ENCODE results near the gene HNRNPU. TPM values are rescaled to one million over a fixed set of nuclear protein-coding genes. Genes with fewer than 3 reads are reported as not detected.

Gene HNRNPU
- total and polyA plus RNA-seq, 8 donors: 59.1 to 157 (median 112) TPM

- H3K4me1 ChIP-seq: no peaks in the 10 kb centered on the region
- FAIRE-seq (no peak), DNase-seq (no peak), ATAC-seq (peak in 1 of 4 donors; percentile 40)
- no peaks in the 10 kb centered on the region for H3K9me3 ChIP-seq
- intact Hi-C loops (cut with DNase I): no loop called here
- WGBS, 2 donors: 62 to 67% methylated on average over 12 of the region's 12 CpGs
- no peaks in the 10 kb centered on the region for H3K36me3 ChIP-seq
- H3K27ac ChIP-seq: no peak overlapping the region
- no peak overlapping the region for H3K4me3 ChIP-seq
- H3K27me3 ChIP-seq: no peaks in the 10 kb centered on the region
- no peak for TF ChIP-seq CTCF (IDR thresholded peaks at IDR 0.05)
Observed at GRCh38 chr1:244817415-244817894, 46.9 kb downstream of the HNRNPU start.

GRCh38 chr1:244815600-244816099 lies 48.7 kb downstream of the HNRNPU start:
- TF ChIP-seq CTCF (IDR thresholded peaks at IDR 0.05): no peak
- FAIRE-seq (no peak), ATAC-seq (peak in 2 of 4 donors; percentile 35 to 36), DNase-seq (no peak)
- H3K36me3 ChIP-seq: no peaks in the 10 kb centered on the region
- 61 to 67% methylated on average over 15 of the region's 15 CpGs for whole genome bisulfite sequencing, 2 donors
- no peaks in the 10 kb centered on the region for H3K9me3 ChIP-seq
- no peaks in the 10 kb centered on the region for H3K4me1 ChIP-seq
- H3K27ac ChIP-seq: no peak overlapping the region
- intact Hi-C loops (cut with DNase I): no loop called here
- H3K4me3 ChIP-seq: no peak overlapping the region
- no peaks in the 10 kb centered on the region for H3K27me3 ChIP-seq

- ATAC-seq: no peak
- no peaks in the 10 kb centered on the region for H3K27me3 ChIP-seq
- DNase-seq: no peak
- no peaks in the 10 kb centered on the region for H3K9me3 ChIP-seq
- no peak for TF ChIP-seq CTCF (IDR thresholded peaks at IDR 0.05)
- FAIRE-seq: no peak
- intact Hi-C loops (cut with DNase I): no loop called here
- no peaks in the 10 kb centered on the region for H3K4me1 ChIP-seq
- no peak overlapping the region for H3K4me3 ChIP-seq
- H3K27ac ChIP-seq: no peak overlapping the region
- no peaks in the 10 kb centered on the region for H3K36me3 ChIP-seq
- 77 to 84% methylated on average over 6 of the region's 6 CpGs for WGBS, 2 donors
Observed at GRCh38 chr1:244813327-244813726, 51.0 kb downstream of the HNRNPU start.

- intact Hi-C loops (cut with DNase I): no loop called here
- WGBS, 2 donors: 87% methylated on average over 22 of the region's 22 CpGs
Observed at GRCh38 chr1:244810221-244810620, 54.1 kb downstream of the HNRNPU start.

More at GRCh38 chr1:244810221-244810620, 54.1 kb downstream of the HNRNPU start:
- H3K4me1 ChIP-seq: no peaks in the 10 kb centered on the region
- ATAC-seq (no peak), DNase-seq (no peak), FAIRE-seq (no peak)
- H3K4me3 ChIP-seq: no peak overlapping the region
- TF ChIP-seq CTCF (IDR thresholded peaks at IDR 0.05): no peak
- no peak overlapping the region for H3K27ac ChIP-seq
- H3K36me3 ChIP-seq: no peaks in the 10 kb centered on the region
- H3K27me3 ChIP-seq: no peaks in the 10 kb centered on the region
- no peaks in the 10 kb centered on the region for H3K9me3 ChIP-seq
